ENCODE data around the gene AQP1. TPM values are rescaled to one million over a fixed set of nuclear protein-coding genes. Genes with fewer than 3 reads are reported as not detected.
A peak's percentile ranks its signal among the peaks of the same experiment; 100 is the strongest.

Gene AQP1
- total RNA-seq, 4 donors from 2014 or later, result 48.7 to 231 (median 134) TPM

- H3K27me3 ChIP-seq, result no peaks in the 10 kb centered on the region
- TF ChIP-seq POLR2A (IDR thresholded peaks at IDR 0.05), result no peak
- no peak for TF ChIP-seq CTCF (IDR thresholded peaks at IDR 0.05)
- peak; percentile 1 for DNase-seq
- intact Hi-C loops (cut with DNase I), result no loop called here
- H3K4me3 ChIP-seq (replicated peaks in 1 of 3), result no peak overlapping the region
- H3K27ac ChIP-seq, result no peak overlapping the region
- H3K9me3 ChIP-seq, result no peaks in the 10 kb centered on the region
- peaks cover 0 to 7% of the 10 kb centered on the region in 2 donors for H3K4me1 ChIP-seq
- no peaks in the 10 kb centered on the region for H3K36me3 ChIP-seq
- WGBS, 2 donors, result 92 to 93% methylated on average over 7 to 18 of the region's 19 CpGs
These were observed 10.1 kb downstream of the AQP1 start for GRCh38 chr7:30921540-30922401.

- TF ChIP-seq POLR2A (IDR thresholded peaks at IDR 0.05) (no peak), CTCF (IDR thresholded peaks at IDR 0.05) (no peak)
- 85 to 91% methylated on average over 8 to 9 of the region's 9 CpGs for WGBS, 2 donors
- Histone ChIP-seq H3K27ac (no peak overlapping the region), H3K4me1 (peaks cover 0 to 7% of the 10 kb centered on the region in 2 donors), H3K4me3 (replicated peaks in 1 of 3) (no peak overlapping the region), H3K9me3 (no peaks in the 10 kb centered on the region), H3K36me3 (no peaks in the 10 kb centered on the region), H3K27me3 (no peaks in the 10 kb centered on the region)
- intact Hi-C loops (cut with DNase I), result no loop called here
- DNase-seq, result peak in 1 of 2 donors; percentile 1
These were observed 10.9 kb downstream of the AQP1 start for GRCh38 chr7:30922596-30922995.

GRCh38 chr7:30923009-30923773 lies 11.5 kb downstream of the AQP1 start:
- peak in 1 of 2 donors; percentile 0 for DNase-seq
- Histone ChIP-seq H3K36me3 (no peaks in the 10 kb centered on the region), H3K4me3 (replicated peaks in 1 of 3) (no peak overlapping the region), H3K27ac (no peak overlapping the region), H3K4me1 (peaks cover 0 to 7% of the 10 kb centered on the region in 2 donors), H3K9me3 (no peaks in the 10 kb centered on the region), H3K27me3 (no peaks in the 10 kb centered on the region)
- intact Hi-C loops (cut with DNase I), result no loop called here
- TF ChIP-seq CTCF (IDR thresholded peaks at IDR 0.05) (no peak), POLR2A (IDR thresholded peaks at IDR 0.05) (no peak)
- WGBS, 2 donors, result 94 to 97% methylated on average over 19 of the region's 19 CpGs

GRCh38 chr7:30923774-30924413 lies 12.2 kb downstream of the AQP1 start:
- Histone ChIP-seq H3K27ac (no peak overlapping the region), H3K4me1 (peaks cover 0 to 7% of the 10 kb centered on the region in 2 donors), H3K9me3 (no peaks in the 10 kb centered on the region), H3K36me3 (no peaks in the 10 kb centered on the region), H3K4me3 (replicated peaks in 1 of 3) (no peak overlapping the region), H3K27me3 (no peaks in the 10 kb centered on the region)
- WGBS, 2 donors, result 95 to 96% methylated on average over 13 of the region's 13 CpGs
- peak in 1 of 2 donors; percentile 0 for DNase-seq
- TF ChIP-seq CTCF (IDR thresholded peaks at IDR 0.05) (no peak), POLR2A (IDR thresholded peaks at IDR 0.05) (no peak)
- intact Hi-C loops (cut with DNase I), result no loop called here

Data from thyroid gland (tissue), 4 donors.